Measurements from ENCODE around the gene SKOR1. TPM values are rescaled to one million over a fixed set of nuclear protein-coding genes. Genes with fewer than 3 reads are reported as not detected.
A peak's percentile ranks its signal among the peaks of the same experiment; 100 is the strongest.

The SKOR1 gene
- total RNA-seq, 1 donor from 2014 or later, result 0.21 TPM

GRCh38 chr15:67832897-67833709, 7.8 kb downstream of the SKOR1 start:
- Mint-ChIP-seq H3K27me3 (ENCODE audit: unreplicated experiment) (peaks cover 20% of the 10 kb centered on the region), H3K4me1 (ENCODE audit: unreplicated experiment) (peaks cover 35% of the 10 kb centered on the region), H3K36me3 (ENCODE audit: low read depth, unreplicated experiment) (no peaks in the 10 kb centered on the region), H3K9me3 (ENCODE audit: unreplicated experiment) (no peaks in the 10 kb centered on the region), H3K4me3 (ENCODE audit: unreplicated experiment) (peak overlapping the region; percentile 61), H3K27ac (ENCODE audit: unreplicated experiment) (no peak overlapping the region)
- TF ChIP-seq CTCF (IDR thresholded peaks at IDR 0.05; ENCODE audit: unreplicated experiment), result no peak
- peak; percentile 56 for DNase-seq (ENCODE audit: low spot score)

GRCh38 chr15:67833710-67834511, 8.6 kb downstream of the SKOR1 start:
- Mint-ChIP-seq H3K4me1 (ENCODE audit: unreplicated experiment) (peaks cover 38% of the 10 kb centered on the region), H3K27ac (ENCODE audit: unreplicated experiment) (no peak overlapping the region), H3K4me3 (ENCODE audit: unreplicated experiment) (peak overlapping the region; percentile 61), H3K27me3 (ENCODE audit: unreplicated experiment) (peaks cover 16% of the 10 kb centered on the region), H3K9me3 (ENCODE audit: unreplicated experiment) (no peaks in the 10 kb centered on the region), H3K36me3 (ENCODE audit: low read depth, unreplicated experiment) (no peaks in the 10 kb centered on the region)
- peak; percentile 67 for TF ChIP-seq CTCF (IDR thresholded peaks at IDR 0.05; ENCODE audit: unreplicated experiment)
- DNase-seq (ENCODE audit: low spot score), result peak; percentile 82

GRCh38 chr15:67834581-67835296, 9.4 kb downstream of the SKOR1 start:
- peak overlapping the region; percentile 59 for H3K4me3 Mint-ChIP-seq (ENCODE audit: unreplicated experiment)
- H3K4me1 Mint-ChIP-seq (ENCODE audit: unreplicated experiment), result peaks cover 39% of the 10 kb centered on the region
- H3K36me3 Mint-ChIP-seq (ENCODE audit: low read depth, unreplicated experiment), result no peaks in the 10 kb centered on the region
- no peak for TF ChIP-seq CTCF (IDR thresholded peaks at IDR 0.05; ENCODE audit: unreplicated experiment)
- no peaks in the 10 kb centered on the region for H3K9me3 Mint-ChIP-seq (ENCODE audit: unreplicated experiment)
- H3K27ac Mint-ChIP-seq (ENCODE audit: unreplicated experiment), result no peak overlapping the region
- peaks cover 19% of the 10 kb centered on the region for H3K27me3 Mint-ChIP-seq (ENCODE audit: unreplicated experiment)
- no peak for DNase-seq (ENCODE audit: low spot score)

GRCh38 chr15:67835297-67836133, 10.2 kb downstream of the SKOR1 start:
- no peaks in the 10 kb centered on the region for H3K9me3 Mint-ChIP-seq (ENCODE audit: unreplicated experiment)
- H3K27me3 Mint-ChIP-seq (ENCODE audit: unreplicated experiment), result peaks cover 22% of the 10 kb centered on the region
- peaks cover 35% of the 10 kb centered on the region for H3K4me1 Mint-ChIP-seq (ENCODE audit: unreplicated experiment)
- no peaks in the 10 kb centered on the region for H3K36me3 Mint-ChIP-seq (ENCODE audit: low read depth, unreplicated experiment)
- peak overlapping the region; percentile 59 for H3K4me3 Mint-ChIP-seq (ENCODE audit: unreplicated experiment)
- no peak for DNase-seq (ENCODE audit: low spot score)
- no peak for TF ChIP-seq CTCF (IDR thresholded peaks at IDR 0.05; ENCODE audit: unreplicated experiment)
- no peak overlapping the region for H3K27ac Mint-ChIP-seq (ENCODE audit: unreplicated experiment)

Data from endothelial cell (in vitro differentiated cells).